GM21723 (cell line): Measurements from ENCODE around the gene VCAN.
A peak's percentile ranks its signal among the peaks of the same experiment; 100 is the strongest.
"Not testable (repeated sequence)": the region's sequence is repeated elsewhere in the genome, so short reads cannot be mapped to it uniquely, and the experiment has no call there.

Source experiments
- ATAC-seq: cut with Tn5 transposase; IDR thresholded peaks from one replicate; pipeline ENCODE4 v1.9.1; 2021; ENCODE audit warnings: mild to moderate bottlenecking, moderate library complexity; ENCODE audit not compliant: unreplicated experiment

The VCAN gene

DNA sequence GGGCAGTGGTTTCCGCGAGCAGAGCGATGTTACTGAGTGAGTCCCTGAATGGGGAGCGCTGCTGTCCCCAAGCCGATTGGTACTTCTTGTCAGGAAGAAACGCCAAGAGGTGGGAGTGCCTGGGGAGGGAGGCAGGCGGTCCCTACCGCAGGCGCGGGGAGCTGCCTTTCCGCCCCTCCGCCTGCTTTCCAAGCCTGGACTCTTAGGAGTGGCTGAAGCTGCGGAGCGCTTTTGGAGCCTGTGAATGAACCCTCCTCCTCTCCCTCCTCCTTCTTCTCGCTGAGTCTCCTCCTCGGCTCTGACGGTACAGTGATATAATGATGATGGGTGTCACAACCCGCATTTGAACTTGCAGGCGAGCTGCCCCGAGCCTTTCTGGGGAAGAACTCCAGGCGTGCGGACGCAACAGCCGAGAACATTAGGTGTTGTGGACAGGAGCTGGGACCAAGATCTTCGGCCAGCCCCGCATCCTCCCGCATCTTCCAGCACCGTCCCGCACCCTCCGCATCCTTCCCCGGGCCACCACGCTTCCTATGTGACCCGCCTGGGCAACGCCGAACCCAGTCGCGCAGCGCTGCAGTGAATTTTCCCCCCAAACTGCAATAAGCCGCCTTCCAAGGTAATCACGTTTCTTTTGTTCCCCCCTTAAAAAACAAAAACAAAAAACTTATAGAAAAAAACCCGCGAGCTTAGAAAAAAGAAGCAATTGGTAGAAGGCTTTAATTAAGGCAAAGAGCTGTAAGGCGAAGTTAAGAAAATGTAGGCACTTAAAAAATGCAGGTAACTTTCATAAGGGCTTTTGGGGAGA, at the start of gene VCAN:
VCAN (plus strand) TSS at position 340 of the 808 bp plus-strand sequence. CDS start 11,775 bp downstream, outside the sequence.
- no peak for ATAC-seq

DNA sequence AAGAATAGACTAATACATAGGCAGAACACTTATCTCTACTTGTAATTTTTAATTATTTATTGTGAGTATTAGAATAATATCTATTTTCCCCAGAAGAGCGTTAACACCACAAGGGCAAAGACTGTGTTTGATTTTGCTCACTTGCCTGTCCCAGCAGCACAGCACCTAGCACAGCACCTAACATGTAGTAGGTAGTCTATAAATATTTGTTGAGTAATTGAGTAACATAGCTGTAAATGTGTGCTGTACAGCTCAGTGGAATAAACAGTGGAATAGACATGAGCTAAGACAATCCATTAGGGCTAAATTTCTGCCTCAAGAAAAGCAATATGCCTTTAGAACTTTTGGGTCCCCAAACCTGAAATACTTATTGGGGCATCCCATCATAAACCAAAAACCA, 49.3 kb upstream of the VCAN start:
- ATAC-seq: no peak

DNA sequence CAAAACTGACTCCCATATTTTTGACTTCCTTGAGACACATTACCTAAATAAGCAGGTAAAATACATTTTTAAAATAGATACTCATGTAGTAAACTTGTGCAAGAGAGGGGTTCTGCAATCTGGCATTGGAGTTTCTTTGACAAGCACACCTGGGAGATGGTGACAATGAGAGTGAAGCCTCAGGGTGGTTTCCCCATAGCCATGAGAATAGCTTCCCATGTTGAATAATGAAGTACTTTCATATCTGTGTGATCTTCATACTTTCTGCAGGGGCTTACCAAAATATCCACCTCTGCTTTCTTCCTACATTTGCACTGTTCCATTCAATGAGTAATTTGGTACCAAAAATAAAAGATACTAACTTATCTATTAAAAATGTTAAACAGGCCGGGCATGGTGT, 44.7 kb upstream of the VCAN start:
- ATAC-seq: peak; percentile 73

DNA sequence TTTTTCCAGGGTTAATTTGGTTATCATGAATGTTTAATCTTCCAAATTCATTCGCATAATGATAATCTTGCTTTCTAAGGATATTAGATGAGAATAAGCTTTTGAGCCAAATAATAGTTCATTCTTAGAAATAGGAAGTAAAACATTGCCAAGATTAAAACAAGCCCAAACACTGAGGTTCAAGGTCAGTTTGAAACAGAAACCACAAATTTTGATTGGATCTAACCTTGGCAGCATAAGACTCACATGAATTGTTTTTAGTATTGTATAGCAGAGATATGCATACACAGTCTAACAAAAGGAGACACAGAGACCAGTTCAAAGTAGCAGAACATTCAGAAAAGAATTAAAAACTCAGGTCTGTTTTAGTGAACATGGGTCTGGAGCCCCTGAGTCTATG, 43.4 kb upstream of the VCAN start:
- no peak for ATAC-seq

DNA sequence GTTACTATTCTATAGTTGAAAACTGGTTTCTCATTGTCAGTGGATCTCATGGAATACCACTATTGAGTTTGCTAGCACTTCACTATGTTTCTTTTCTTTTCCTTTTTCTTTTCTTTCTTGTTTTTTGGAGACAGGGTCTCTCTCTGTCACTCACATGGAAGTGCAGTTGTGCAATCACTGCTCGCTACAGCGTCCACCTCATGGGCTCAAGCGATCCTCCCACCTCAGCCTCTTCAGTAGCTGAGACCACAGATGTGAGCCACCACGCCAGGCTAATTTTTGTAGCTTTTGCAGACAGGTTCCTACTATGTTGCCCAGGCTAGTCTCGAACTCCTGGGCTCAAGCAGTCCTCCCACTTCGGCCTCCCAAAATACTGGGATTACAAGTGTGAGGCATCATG, 42.7 kb upstream of the VCAN start:
- no peak for ATAC-seq

DNA sequence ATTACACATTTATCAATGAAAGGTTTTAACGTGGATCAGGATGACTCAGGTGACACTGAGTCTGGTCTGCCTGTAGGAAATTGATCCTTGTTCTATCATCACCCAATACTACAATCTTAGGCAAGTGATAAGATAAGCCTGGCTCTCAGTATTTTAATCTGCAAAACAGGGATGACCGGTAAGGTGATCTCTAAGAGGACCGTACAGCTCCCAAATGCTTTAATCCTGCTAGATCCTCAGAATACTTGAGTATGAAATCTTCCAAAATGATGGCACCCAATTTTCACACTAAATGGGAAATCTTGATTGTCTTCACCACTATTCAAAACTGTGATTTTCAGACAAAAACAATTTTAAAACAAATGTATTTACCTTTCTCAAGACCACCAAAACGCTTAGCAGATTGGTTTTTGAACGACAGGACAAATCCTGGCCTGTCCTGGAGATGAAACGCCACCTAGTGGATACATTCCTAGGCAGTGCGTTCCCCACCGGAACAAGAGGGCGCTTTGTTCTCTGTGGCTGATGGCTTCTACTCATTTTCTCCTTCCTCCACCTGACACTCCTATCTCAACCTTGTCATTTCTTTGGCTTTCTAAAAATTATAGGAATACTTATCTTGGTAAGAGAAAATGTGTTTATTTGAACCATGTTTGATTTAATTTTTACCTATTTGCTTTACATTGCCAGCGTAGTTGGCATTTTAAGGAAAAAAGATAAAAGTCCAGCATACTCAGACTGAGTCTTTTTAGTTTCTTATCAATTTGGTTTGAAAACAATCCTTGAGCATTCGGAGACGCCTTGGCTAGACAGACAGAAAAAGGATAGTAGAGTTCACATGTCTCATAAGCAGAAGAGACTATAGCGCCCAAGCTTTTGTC, 41.2 kb upstream of the VCAN start:
- peak; percentile 54 for ATAC-seq

DNA sequence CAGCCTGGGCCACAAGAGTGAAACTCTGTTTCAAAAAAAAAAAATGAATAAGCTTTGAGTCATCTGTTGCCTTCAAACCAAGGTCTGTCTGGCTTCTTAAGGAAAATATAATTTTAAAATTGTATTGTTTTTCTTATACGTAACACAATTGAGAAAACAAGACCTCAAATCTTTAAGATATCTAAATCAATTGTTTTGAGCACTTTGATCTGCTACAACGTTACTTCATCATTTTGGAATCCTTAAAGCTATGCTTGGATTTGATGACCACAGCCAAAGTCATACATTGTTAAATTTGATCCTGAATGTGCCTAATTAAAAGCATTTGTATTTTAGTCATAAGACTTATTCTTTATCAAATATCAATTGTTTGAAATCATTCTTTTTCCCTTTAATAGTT, 37.7 kb upstream of the VCAN start:
- no peak for ATAC-seq

DNA sequence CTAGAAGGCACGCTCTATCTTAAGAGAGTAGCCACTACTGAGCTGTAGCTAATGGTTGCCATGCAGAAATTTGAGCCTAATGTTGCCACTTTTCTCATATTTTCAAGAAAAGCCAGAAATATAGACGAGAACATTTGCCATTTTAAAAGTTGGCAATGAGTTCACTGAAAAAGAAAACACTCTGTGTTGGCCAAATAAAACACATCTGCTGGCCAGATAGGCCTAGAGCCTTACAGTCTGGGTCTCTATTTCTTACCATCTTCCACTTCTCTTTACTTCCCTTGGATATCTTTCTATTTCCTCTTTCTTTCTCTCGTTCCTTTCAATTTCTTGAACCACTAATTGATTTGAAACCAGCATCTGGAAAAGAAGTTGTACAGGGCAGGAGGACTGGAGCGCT, 36.6 kb upstream of the VCAN start:
- ATAC-seq: no peak

DNA sequence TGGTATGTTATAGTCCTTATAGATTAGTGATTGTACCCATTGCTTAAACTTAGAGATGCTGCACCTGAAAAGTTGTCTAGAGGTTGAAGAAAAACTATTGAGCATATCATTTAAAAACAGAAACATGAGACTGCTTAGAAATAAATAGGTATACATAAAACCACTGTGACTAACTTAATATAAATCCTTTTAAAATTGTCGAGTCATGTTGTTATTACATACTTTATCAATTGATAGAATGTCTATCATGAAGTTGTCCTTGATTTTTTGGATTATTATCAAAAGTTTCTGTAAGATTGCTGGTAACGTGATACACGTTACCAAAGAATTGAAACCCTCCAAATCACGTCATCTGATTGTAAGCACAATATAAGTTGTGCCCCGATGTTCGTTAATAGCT, 35.3 kb upstream of the VCAN start:
- no peak for ATAC-seq

DNA sequence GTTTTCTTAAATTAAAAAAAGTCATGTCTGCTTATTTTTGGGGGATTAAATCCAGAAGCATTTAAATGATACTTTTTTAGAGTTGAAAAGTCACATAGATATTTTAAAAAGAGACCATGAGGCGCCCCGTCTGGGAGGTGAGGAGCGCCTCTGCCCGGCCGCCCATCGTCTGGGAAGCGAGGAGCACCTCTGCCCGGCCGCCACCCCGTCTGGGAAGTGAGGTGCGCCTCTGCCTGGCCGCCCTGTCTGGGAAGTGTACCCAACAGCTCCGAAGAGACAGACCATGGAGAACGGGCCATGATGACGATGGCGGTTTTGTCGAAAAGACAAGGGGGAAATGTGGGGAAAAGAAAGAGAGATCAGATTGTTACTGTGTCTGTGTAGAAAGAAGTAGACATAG, 33.8 kb upstream of the VCAN start:
- ATAC-seq: not testable (repeated sequence)

DNA sequence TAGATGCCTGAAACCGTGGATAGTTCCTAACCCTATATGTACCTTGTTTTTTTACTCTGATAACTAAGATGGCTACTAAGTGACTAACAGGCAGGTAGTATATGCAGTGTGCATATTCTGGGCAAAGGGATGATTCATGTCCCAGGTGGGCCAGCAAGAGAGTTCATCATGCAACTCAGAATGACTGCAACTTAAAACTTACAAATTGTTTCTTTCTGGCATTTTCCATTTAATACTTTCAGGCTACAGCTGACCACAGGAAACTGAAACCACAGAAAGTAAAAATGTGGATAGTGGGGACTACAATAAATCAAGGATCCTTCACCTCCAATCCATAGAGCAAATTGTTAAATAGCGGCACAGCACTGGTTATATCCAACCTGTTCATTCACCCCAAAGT, 30.7 kb upstream of the VCAN start:
- no peak for ATAC-seq

DNA sequence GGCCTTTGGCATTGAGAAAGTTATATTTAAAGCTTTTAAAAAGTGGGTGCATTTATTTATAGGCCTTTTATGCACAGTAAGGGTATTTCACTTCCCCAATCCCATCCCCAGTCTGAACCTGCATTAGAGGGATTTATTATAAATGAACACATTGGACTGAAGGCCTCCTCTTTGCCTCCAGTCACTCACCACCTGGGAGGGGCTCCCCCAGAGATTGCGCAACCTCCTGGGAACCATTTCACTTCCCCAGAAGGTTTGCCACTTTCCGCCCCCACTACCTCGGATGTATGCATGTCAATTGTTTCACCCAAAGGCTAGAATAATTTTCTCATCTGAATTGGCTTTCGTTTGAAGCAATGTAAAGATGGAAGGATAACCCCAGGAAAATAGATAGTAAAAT, 29.8 kb upstream of the VCAN start:
- ATAC-seq: peak; percentile 70

DNA sequence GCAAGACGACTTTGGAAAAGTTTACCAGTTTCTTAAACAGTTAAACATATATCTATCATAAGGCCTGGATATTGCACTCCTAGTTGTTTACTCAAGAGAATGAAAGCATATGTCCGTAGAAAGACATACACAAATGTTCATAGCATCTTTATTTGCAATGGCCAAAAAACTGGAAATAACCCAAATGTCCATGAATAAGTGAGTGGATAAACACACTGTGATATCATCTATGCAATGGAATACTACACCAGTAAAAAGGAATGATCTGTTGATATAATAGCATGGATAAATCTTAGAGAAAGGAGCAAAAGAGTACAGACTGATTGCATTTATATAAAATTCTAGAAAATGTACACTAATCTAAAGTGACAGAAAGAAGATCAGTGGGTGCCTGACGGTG, 28.0 kb upstream of the VCAN start:
- ATAC-seq: no peak

DNA sequence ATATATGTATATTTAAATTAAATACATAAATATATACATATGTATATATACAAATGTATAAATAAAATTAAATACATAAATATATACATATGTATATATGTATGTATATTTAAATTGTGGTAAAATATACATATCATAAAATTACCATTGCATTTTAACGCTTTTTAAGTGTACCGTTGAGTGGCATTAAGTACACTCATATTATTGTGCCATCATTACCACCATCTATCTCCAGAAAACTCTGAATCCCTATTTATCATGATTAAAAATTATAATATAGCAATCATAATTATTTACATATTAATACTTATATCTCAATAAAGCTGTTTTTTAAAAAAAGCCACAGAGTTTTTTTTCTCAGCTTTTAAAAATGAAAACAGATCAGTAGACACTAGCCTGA, 27.1 kb upstream of the VCAN start:
- ATAC-seq: no peak

DNA sequence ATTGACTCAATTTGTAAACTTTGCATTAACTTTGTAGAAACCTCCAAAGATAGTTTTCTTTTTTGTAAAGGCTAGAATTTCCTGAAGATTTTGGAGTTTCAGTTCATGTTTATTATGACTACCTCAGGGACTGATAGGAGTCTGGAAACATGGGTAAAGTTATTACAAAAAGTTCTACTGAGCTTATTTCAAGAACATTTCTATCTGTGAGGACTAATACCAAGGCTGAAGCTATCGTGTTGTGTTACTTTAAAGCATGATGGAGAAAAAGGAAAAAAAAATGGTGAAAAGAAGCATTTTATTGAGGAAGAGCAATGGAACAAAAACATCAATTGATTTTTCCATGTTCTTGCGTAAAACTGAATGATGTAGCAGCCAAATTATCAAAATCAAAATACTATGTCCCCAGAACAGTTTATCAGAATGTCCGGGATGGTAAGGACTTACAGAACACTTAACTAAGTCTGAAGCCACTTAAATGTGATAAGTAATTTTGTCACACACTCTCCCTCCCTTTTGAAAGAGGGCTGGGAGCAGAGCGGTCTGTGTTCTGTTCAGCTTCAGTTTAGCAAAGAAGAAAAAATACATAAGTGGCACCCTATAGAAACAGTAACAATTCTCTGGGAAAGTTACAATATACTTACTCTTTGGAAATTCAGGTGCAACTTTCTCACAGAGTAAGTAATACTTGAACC, 25.1 kb upstream of the VCAN start:
- no peak for ATAC-seq

DNA sequence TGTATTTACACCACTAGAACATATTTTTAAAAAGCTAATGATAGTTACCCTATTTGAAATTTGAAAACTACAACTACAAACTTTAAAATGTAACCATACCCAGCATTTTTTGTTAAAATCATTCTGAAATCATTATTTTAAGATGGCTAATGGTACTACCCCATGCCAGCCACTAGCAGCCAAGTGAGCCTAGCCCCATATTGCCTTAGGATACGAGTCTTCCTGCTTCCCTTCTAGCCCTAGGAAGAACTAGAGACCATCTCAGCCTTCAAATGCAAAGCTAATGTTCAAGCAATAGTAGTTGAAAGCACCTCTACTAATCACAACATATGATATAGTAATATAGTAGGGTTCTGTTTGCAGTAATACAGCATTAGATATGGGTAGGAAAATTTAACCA, 24.0 kb upstream of the VCAN start:
- ATAC-seq: no peak

DNA sequence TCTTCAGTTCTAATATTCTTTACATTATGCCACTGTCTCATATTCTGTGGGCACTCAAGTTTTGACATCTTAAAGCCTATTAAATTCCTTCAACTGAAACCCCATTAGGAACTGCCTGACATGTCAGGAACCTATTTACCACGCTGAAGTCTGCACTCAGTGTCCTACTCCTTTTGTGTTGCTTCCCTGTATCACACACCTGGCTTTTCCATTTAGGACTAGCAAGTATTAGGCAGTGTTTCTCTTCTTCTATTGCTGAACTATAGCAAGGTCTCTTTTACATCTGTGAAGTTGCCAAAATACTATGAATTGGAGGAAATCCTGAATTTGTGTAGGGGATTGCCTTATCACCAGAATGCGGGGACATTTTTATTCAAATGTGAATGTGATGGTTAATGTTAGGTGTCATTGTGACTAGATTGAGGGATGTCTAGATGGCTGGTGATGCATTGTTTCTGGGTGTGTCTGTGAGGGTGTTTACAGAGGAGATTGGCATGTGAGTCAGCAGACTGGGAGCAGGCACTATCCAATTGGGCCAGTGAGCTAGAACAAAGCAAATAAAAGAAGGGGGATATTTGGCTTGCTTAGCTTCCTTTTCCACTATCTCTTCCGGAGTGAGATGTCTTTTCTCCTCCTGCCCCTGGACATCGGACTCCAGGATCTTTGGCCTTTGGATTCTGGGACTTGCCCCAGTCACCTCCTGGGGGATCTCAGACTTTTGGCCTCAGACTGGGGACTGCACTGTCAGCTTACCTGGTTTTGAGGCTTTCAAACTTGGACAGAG, 21.2 kb upstream of the VCAN start:
- ATAC-seq: no peak

DNA sequence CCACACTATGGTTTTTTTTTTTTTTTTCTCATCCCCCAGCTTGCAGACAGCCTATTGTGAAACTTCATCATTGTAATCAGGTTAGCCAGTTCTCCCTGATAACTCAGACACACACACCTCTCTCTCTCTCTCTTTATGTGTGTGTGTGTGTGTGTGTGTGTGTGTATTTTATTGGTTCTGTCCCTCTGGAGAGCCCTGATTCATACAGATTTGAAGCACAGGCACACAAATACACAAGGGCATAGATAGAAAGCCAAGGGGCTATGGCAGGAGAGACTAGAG, 20.6 kb upstream of the VCAN start:
- ATAC-seq: no peak

DNA sequence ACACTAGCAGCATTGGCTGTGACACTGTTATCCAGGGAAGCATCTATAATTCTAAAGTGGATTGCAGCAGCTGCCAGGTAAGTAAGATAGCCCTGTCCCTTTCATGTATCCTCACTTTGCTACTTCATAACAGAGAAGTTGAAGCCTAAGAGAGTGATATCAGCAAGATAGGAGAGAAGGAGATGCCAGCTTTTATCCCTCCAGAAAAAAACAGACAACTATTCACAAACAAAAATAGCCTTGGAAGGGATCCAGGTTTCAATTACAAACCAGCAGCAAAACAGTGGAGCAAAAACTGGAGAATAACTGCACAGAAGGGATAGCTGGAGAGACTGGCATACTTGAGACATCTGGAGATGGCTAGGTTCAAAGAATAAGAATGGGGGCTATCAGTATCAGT, 19.6 kb upstream of the VCAN start:
- no peak for ATAC-seq

DNA sequence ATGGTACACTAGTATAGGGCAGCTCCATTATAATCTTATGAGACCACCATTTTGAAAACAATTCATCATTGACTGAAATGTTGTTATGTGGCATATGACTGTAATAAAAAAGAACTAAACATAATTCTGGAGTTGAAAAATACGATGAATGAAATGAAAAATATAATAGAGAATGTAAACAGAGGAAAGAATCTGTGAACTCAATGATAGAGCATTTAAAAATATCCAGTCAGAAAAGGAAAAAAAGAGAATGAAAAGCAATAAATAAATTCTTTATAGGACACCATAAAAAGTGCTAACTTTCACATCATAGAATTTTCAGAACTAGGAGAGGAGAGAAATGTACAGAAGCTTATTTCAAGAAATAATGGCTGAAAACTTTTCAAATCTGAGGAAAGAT, 17.6 kb upstream of the VCAN start:
- ATAC-seq: no peak

DNA sequence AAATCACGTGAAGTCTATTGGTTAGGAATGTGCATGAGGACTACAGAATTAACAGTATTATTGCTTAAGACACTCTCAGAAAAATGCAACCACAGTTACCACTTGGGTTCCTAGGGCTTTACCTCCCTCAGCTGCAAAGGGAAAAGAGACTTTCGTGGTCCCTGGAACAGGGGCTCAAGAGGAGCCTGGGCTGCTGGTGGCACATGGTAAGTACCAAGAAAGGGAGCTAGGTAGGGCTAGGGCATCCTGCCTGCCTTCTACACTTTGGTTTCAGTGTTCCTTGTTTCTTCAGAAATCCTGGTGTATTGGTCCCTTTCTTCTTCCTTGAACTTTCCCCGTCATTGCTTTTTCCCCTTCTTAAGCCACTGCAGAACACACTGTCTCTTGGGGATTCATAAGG, 7.3 kb upstream of the VCAN start:
- no peak for ATAC-seq
